Fibroblast of mammary gland (primary cell): ENCODE data around the gene NRP2.

Experiments
- DNase-seq: peaks from one replicate; pipeline ENCODE4 v3.0.0-alpha.2; 2010; ENCODE audit warnings: low read depth
- H3K4me3 ChIP-seq: 2 replicates; pipeline ENCODE4 v1.5.1; 2011; ENCODE audit warnings: low read depth, mild to moderate bottlenecking, low read length, moderate library complexity; ENCODE audit not compliant: control insufficient read depth
- CTCF ChIP-seq: conservative IDR thresholded peaks from 2 replicates; pipeline ENCODE4 v1.5.1; 2011; ENCODE audit warnings: low read depth, low read length, inconsistent platforms; ENCODE audit not compliant: control insufficient read depth, insufficient read depth

Gene NRP2

GRCh38 chr2:205827809-205828365, 145.6 kb downstream of the NRP2 start:
- DNase-seq: no peak
- no peak for TF ChIP-seq CTCF

GRCh38 chr2:205833864-205834263, 151.6 kb downstream of the NRP2 start:
- no peak overlapping the region for H3K4me3 ChIP-seq
- DNase-seq: no peak
- TF ChIP-seq CTCF: no peak

More at GRCh38 chr2:205827809-205828365, 145.6 kb downstream of the NRP2 start:
- H3K4me3 ChIP-seq: no peak overlapping the region

GRCh38 chr2:205834796-205835195, 152.5 kb downstream of the NRP2 start:
- DNase-seq: no peak
- no peak overlapping the region for H3K4me3 ChIP-seq
- no peak for TF ChIP-seq CTCF

GRCh38 chr2:205835251-205835791, 153.0 kb downstream of the NRP2 start:
- TF ChIP-seq CTCF: no peak
- H3K4me3 ChIP-seq: no peak overlapping the region
- peak; percentile 14 for DNase-seq

GRCh38 chr2:205835923-205836322, 153.6 kb downstream of the NRP2 start:
- no peak overlapping the region for H3K4me3 ChIP-seq
- TF ChIP-seq CTCF: no peak
- no peak for DNase-seq

- no peak overlapping the region for H3K4me3 ChIP-seq
- no peak for TF ChIP-seq CTCF
- DNase-seq: no peak
Observed at GRCh38 chr2:205836477-205837221, 154.3 kb downstream of the NRP2 start.
